Fibroblast of villous mesenchyme (primary cell): ENCODE measurements around the gene GSTO1. TPM values are rescaled to one million over a fixed set of nuclear protein-coding genes. Genes with fewer than 3 reads are reported as not detected.
"Not testable (repeated sequence)": the region's sequence is repeated elsewhere in the genome, so short reads cannot be mapped to it uniquely, and the experiment has no call there.

Experiments
- DNase-seq: peaks from one replicate; pipeline ENCODE4 v3.0.0-alpha.2; 2010; ENCODE audit warnings: low read depth
- H3K4me3 ChIP-seq: 2 replicates; pipeline ENCODE4 v1.5.1; 2011; ENCODE audit warnings: low read depth, mild to moderate bottlenecking, low read length
- total RNA-seq: library from RNA; depleted of rRNA; stranded (reverse); fragments of >200 nt; gene quantifications from 2 replicates; pipeline ENCODE4 v1.2.3, GENCODE V29; 2012
- TF ChIP-seq, protein P1 (sequence below): IDR thresholded peaks from 2 replicates; pipeline ENCODE4 v1.5.1; 2012; ENCODE audit warnings: low read depth, mild to moderate bottlenecking, low read length; ENCODE audit not compliant: insufficient read depth

GSTO1 gene
- total RNA-seq, 1 donor, result 156 TPM

DNA sequence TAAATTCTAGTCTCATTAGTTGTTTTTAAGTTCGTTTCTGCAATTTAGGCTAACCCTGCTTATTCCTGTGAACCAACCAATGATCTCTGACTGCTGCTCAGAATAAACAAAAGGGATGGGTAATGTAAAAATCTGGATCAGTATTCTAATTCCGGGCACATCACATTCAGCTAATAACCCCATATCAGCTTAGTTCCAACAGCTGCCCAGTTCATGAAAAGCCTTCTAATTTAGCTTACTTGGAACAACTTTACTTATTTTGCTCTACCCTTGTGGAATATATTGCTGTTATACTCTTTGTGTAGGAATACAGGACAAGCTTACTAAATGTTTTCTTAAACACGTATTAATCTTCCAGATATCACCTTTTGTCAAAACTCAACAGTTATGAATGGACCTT lies 18.9 kb upstream of the GSTO1 start:
- TF ChIP-seq, protein P1, sequence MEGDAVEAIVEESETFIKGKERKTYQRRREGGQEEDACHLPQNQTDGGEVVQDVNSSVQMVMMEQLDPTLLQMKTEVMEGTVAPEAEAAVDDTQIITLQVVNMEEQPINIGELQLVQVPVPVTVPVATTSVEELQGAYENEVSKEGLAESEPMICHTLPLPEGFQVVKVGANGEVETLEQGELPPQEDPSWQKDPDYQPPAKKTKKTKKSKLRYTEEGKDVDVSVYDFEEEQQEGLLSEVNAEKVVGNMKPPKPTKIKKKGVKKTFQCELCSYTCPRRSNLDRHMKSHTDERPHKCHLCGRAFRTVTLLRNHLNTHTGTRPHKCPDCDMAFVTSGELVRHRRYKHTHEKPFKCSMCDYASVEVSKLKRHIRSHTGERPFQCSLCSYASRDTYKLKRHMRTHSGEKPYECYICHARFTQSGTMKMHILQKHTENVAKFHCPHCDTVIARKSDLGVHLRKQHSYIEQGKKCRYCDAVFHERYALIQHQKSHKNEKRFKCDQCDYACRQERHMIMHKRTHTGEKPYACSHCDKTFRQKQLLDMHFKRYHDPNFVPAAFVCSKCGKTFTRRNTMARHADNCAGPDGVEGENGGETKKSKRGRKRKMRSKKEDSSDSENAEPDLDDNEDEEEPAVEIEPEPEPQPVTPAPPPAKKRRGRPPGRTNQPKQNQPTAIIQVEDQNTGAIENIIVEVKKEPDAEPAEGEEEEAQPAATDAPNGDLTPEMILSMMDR, result no peak
- H3K4me3 ChIP-seq, result no peak overlapping the region
- no peak for DNase-seq

DNA sequence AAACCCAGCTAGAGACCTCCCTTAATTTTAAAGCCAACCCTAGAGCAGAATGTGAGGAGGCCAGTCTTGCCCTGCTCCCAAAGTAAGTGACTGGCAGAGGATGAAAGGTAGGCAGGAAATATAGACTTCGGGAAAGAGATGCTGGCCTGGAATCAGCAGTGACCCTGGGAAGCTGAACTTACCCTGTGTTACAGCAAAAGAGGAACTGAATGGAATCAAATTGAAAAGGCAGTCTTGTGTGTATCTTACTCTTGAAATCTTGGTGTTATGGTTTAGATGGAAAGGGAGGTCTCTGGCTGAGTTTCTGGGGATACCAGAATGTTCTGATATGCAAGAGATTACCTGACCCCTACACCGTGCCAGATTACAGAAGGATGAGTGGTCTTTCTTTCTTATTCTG lies 14.6 kb upstream of the GSTO1 start:
- no peak for DNase-seq
- H3K4me3 ChIP-seq, result no peak overlapping the region
- TF ChIP-seq, protein P1, result no peak

DNA sequence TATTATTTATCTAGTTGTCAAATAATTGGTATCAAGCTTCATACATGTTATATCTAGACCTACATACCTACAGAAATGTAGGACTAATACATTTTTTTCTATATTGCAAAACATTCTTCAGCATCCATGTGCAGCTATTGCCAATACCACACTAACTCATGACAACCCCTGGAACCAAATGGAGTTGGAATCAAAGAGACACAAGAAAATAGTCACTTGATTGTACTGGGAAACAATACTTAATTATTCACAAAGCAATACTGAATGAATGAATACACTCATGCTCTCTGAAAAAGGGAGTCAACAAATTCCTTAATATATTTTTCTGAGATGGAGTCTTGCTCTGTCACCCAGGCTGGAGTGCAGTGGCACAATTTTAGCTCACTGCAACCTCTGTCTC lies 12.1 kb upstream of the GSTO1 start:
- no peak overlapping the region for H3K4me3 ChIP-seq
- no peak for DNase-seq
- TF ChIP-seq, protein P1, result no peak

DNA sequence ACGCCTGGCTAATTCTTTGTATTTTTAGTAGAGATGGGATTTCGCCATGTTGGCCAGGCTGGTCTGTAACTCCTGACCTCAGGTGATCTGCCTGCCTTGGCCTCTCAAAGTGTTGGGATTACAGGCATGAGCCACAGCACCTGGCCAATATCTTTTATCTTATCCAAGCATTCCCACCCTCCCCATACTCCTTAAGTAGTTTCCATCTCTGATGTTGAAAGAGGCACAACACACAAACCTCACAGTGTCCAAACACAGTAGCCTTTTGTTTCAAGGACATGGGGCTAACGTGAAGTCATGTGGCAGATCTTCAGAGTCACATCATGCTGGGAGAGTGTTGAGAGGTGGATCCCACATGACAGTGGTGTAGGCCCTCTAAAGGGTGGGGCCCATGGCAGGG lies 11.7 kb upstream of the GSTO1 start:
- DNase-seq, result not testable (repeated sequence)

DNA sequence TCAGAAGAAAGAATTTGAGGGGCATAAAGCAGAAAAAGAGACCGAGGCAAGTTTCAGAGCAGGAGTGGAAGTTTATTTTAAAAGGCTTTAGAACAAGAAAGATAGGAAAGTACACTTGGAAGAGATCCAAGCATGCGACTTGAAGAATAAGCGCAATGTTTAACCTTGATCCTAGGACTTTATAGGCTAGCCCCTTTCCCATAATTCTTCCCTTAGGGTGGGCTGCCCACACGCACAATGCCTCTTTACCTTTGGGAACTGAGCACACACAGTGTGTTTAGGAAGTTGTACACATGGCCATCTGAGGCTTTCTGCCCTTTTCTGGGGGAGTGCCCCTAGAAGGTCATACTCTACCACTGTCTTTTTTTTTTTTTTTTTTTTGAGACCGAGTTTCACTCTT lies 11.2 kb upstream of the GSTO1 start:
- no peak overlapping the region for H3K4me3 ChIP-seq
- no peak for DNase-seq
- TF ChIP-seq, protein P1, result no peak

More for the DNA sequence above, 11.7 kb upstream of the GSTO1 start:
- not testable (repeated sequence) for H3K4me3 ChIP-seq

DNA sequence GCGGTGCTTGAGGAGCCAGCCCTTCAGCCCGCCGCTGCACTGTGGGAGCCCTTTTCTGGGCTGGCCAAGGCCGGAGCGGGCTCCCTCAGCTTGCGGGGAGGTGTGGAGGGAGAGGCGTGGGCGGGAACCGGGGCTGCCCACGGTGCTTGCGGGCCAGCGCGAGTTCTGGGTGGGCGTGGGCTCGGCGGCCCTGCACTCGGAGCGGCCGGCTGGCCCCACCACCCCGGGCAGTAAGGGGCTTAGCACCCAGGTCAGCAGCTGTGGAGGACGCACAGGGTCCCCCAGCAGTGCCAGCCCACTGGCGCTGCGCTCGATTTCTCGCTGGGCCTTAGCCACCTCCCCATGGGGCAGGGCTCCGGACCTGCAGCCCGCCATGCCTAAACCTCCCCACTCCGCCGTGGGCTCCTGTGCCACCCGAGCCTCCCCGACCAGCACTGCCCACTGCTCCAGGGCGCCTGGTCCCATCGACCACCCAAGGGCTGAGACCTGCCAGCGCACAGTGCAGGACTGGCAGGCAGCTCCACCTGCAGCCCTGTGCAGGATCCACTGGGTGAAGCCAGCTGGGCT lies 9.5 kb upstream of the GSTO1 start:
- no peak overlapping the region for H3K4me3 ChIP-seq
- TF ChIP-seq, protein P1, result no peak

DNA sequence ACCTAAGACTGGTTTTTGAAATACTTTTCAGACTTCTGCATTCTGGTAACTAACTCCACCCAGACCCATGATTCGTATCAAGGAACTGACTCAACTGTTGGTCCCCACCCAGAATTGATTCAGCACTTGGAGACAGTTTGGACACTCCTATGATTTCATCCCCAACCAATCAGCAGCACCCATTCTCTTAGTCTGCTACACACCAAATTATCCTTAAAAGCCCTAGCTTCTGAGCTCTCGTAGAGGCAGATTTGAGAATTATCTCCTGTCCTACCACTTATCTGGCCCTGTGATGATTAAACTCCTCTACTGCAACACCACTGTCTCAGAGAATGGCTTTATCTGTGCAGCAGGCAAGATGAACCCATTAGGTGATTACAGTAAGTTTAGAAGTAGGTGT lies 7.7 kb upstream of the GSTO1 start:
- TF ChIP-seq, protein P1, result no peak
- H3K4me3 ChIP-seq, result no peak overlapping the region
- no peak for DNase-seq

More for the DNA sequence above, 9.5 kb upstream of the GSTO1 start:
- no peak for DNase-seq
